Epithelial cell of proximal tubule (primary cell): ENCODE data around the gene FAM170B. TPM values are rescaled to one million over a fixed set of nuclear protein-coding genes. Genes with fewer than 3 reads are reported as not detected.
A peak's percentile ranks its signal among the peaks of the same experiment; 100 is the strongest.

Experiments used
- DNase-seq: peaks from one replicate; pipeline ENCODE4 v3.0.0-alpha.2; 2011; ENCODE audit warnings: low read depth
- H3K4me3 ChIP-seq: 2 replicates; pipeline ENCODE4 v1.5.1; 2011; ENCODE audit warnings: low read depth, mild to moderate bottlenecking, low read length
- CTCF ChIP-seq: conservative IDR thresholded peaks from 2 replicates; pipeline ENCODE4 v1.5.1; 2012; ENCODE audit warnings: low read depth, mild to moderate bottlenecking, low read length
- total RNA-seq: library from RNA; depleted of rRNA; stranded (reverse); fragments of >200 nt; gene quantifications from 2 replicates; pipeline ENCODE4 v1.2.3, GENCODE V29; 2015

Gene FAM170B
- total RNA-seq, 1 donor from 2014 or later = not detected

- no peak for DNase-seq
- no peak overlapping the region for H3K4me3 ChIP-seq
- no peak for TF ChIP-seq CTCF
Measured at GRCh38 chr10:49140304-49141177, 6.7 kb upstream of the FAM170B start.

- no peak for TF ChIP-seq CTCF
- DNase-seq = peak; percentile 48
Measured at GRCh38 chr10:49139846-49140195, 6.0 kb upstream of the FAM170B start.

GRCh38 chr10:49139028-49139845 lies 5.4 kb upstream of the FAM170B start:
- no peak overlapping the region for H3K4me3 ChIP-seq
- TF ChIP-seq CTCF = no peak
- DNase-seq = no peak

More at GRCh38 chr10:49139846-49140195, 6.0 kb upstream of the FAM170B start:
- H3K4me3 ChIP-seq = no peak overlapping the region

- TF ChIP-seq CTCF = no peak
- DNase-seq = no peak
- no peak overlapping the region for H3K4me3 ChIP-seq
Measured at GRCh38 chr10:49138361-49138891, 4.6 kb upstream of the FAM170B start.

GRCh38 chr10:49136525-49136924 lies 2.7 kb upstream of the FAM170B start:
- TF ChIP-seq CTCF = no peak
- no peak for DNase-seq
- H3K4me3 ChIP-seq = no peak overlapping the region

- DNase-seq = no peak
- TF ChIP-seq CTCF = no peak
- H3K4me3 ChIP-seq = no peak overlapping the region
Measured at GRCh38 chr10:49135575-49136313, 1.9 kb upstream of the FAM170B start.
